Muscle layer of duodenum (tissue), 2 donors: ENCODE results near the gene STT3A.

Experiments
- H3K27ac ChIP-seq: one replicate; pipeline ENCODE4 v1.7.0; 2013; ENCODE audit warnings: mild to moderate bottlenecking, low read length
- H3K27me3 ChIP-seq: one replicate; pipeline ENCODE4 v1.7.0; 2013; ENCODE audit warnings: low read depth, mild to moderate bottlenecking, control low read depth, low read length
- H3K36me3 ChIP-seq, 2 donors: one replicate each; pipeline ENCODE4 v1.7.0; 2013; ENCODE audit warnings: low read length in 2 of 2, control low read depth in 1 of 2, mild to moderate bottlenecking in 1 of 2; ENCODE audit not compliant: insufficient read depth in 2 of 2, control insufficient read depth in 1 of 2
- H3K4me1 ChIP-seq, 2 donors: one replicate each; pipeline ENCODE4 v1.7.0; 2013; ENCODE audit warnings: low read length in 2 of 2, mild to moderate bottlenecking in 2 of 2, control low read depth in 1 of 2, moderate library complexity in 1 of 2; ENCODE audit not compliant: insufficient read depth in 2 of 2, control insufficient read depth in 1 of 2
- H3K4me3 ChIP-seq, 2 donors: one replicate each; pipeline ENCODE4 v1.7.0; 2013; ENCODE audit warnings: low read length in 2 of 2, low read depth in 1 of 2, mild to moderate bottlenecking in 1 of 2
- H3K9me3 ChIP-seq, 2 donors: one replicate each; pipeline ENCODE4 v1.7.0; 2013; ENCODE audit warnings: low read length in 2 of 2, control low read depth in 1 of 2, mild to moderate bottlenecking in 1 of 2; ENCODE audit not compliant: control insufficient read depth in 1 of 2
- donor health status: healthy.

STT3A gene

DNA sequence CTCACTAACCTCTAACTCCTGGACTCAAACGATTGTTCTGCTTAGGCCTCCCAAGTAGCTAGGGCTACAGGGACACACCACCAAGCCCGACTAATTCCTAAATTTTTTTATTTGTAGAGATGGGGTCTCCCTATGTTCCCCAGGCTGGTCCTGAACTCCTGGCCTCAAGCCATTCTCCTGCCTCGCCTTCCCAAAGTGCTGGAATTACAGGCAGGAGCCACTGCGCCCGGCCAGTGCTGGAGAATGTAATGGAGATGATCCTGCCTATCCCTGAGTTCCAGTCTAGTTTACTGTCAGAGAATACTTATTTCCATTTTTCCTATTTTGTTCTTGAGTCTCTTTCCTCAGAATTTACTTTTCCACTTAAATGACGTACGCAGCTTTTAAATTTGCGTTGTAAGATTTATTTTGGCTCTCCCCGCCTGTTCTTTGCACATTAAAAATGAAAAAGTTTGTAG lies 32.1 kb downstream of the STT3A start, which contains the start of gene CHEK1:
TSS of gene CHEK1 (plus strand) at position 408 of the 458 bp plus-strand sequence. CDS start 1,606 bp downstream, outside the sequence.
- H3K9me3 ChIP-seq, result no peaks in the 10 kb centered on the region
- peak within 1 kb of the TSS; percentile 95 for H3K27ac ChIP-seq
- H3K4me1 ChIP-seq, result peaks cover 9 to 16% of the 10 kb centered on the region in 2 donors
- no peaks in the 10 kb centered on the region for H3K27me3 ChIP-seq
- H3K4me3 ChIP-seq, result peak within 1 kb of the TSS; percentile 91 to 96
- H3K36me3 ChIP-seq, result peaks cover 18 to 19% of the 10 kb centered on the region in 2 donors

DNA sequence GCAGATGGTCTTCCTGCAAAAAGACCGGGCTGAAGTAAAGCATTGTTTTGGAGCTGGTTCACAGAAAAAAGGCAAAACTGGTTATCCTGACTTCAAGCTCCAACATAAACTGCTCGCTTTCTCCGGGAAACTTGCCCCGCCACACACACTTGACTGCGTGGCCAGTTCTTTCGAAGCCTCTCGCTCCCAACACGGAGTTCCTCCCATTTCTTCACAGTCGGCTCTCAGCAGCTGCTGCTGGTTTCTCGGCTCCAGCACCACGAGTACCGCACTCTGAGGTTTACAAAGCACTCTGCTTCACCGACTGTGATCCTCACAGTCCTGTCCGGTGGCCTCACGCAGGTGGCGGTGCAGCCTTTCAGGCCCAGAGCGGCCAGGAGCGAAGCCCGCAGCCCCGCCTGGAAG lies 32.6 kb downstream of the STT3A start:
- H3K27me3 ChIP-seq, result no peaks in the 10 kb centered on the region
- H3K36me3 ChIP-seq, result peaks cover 14% of the 10 kb centered on the region in 2 donors
- H3K4me3 ChIP-seq, result peak overlapping the region; percentile 91 to 96
- peaks cover 9 to 16% of the 10 kb centered on the region in 2 donors for H3K4me1 ChIP-seq
- H3K9me3 ChIP-seq, result no peaks in the 10 kb centered on the region
- H3K27ac ChIP-seq, result peak overlapping the region; percentile 95

DNA sequence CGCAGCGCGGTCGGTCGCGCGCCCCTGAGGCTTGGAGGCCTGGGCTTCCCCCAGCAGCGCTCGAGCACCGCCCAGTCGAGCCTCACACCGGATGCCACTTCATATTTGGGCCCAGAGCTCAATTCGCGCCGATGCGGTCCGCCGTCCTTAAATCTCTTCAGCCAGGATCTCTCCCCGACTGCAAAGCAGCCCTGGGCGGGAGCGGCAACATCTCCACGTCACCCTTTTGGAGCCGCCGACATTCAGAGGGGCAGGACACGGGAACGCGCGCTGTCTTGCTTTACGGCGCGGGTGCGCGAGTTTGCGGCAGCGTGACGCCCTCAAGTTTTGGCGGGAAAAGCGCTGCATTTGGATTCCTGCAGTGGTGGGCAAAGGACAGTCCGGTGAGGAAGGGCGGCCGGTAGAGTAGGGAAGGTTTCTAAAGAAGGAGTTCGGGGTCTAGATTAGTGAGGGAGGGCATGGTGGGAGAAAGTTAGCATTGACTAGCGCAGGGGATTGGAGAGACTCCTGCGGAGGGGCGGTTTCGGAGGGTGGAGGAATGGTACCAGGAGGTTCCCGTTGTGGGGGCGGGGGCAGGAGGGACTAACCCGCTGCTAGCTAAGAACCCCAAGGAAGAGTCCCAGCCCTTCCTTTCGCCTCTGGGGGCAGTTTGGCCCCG lies 33.1 kb downstream of the STT3A start:
- Histone ChIP-seq H3K4me3 (peak overlapping the region; percentile 91 to 96), H3K27me3 (no peaks in the 10 kb centered on the region), H3K4me1 (peaks cover 9 to 16% of the 10 kb centered on the region in 2 donors), H3K9me3 (no peaks in the 10 kb centered on the region), H3K36me3 (peaks cover 8 to 10% of the 10 kb centered on the region in 2 donors), H3K27ac (peak overlapping the region; percentile 95)

- peak overlapping the region; percentile 91 to 96 for H3K4me3 ChIP-seq
- peaks cover 9 to 16% of the 10 kb centered on the region in 2 donors for H3K4me1 ChIP-seq
- H3K36me3 ChIP-seq, result peaks cover 2 to 4% of the 10 kb centered on the region in 2 donors
- no peaks in the 10 kb centered on the region for H3K9me3 ChIP-seq
- H3K27ac ChIP-seq, result peak overlapping the region; percentile 95
- H3K27me3 ChIP-seq, result no peaks in the 10 kb centered on the region
These were observed 33.8 kb downstream of the STT3A start for GRCh38 chr11:125626288-125626950.

GRCh38 chr11:125627236-125627910 lies 34.7 kb downstream of the STT3A start:
- Histone ChIP-seq H3K27ac (no peak overlapping the region), H3K36me3 (no peaks in the 10 kb centered on the region), H3K9me3 (no peaks in the 10 kb centered on the region), H3K4me3 (peak overlapping the region in 1 of 2 donors; percentile 91), H3K4me1 (peaks cover 9 to 16% of the 10 kb centered on the region in 2 donors), H3K27me3 (no peaks in the 10 kb centered on the region)

DNA sequence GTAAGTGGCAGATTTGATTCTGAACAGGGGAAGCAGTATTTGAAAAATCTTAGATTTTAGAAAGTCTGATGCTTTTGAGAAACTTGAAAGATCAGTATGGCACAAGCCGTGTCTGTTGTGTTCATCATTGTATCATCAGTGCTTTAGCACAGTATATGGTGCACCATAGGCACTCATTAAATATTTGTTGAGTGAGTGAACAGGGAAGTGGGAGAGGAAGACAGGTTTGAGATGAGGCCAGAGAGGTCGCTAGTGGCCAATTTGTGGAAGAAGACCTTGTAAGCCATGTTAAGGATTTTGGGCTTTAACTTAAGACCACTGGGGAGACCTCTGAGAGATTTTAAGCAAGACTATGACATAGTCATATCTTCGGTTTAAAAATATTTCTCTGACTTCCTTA lies 45.2 kb downstream of the STT3A start:
- no peak overlapping the region for H3K27ac ChIP-seq
- H3K4me3 ChIP-seq, result no peak overlapping the region
- peaks cover 0 to 3% of the 10 kb centered on the region in 2 donors for H3K36me3 ChIP-seq
- H3K27me3 ChIP-seq, result no peaks in the 10 kb centered on the region
- H3K9me3 ChIP-seq, result no peaks in the 10 kb centered on the region
- H3K4me1 ChIP-seq, result no peaks in the 10 kb centered on the region

DNA sequence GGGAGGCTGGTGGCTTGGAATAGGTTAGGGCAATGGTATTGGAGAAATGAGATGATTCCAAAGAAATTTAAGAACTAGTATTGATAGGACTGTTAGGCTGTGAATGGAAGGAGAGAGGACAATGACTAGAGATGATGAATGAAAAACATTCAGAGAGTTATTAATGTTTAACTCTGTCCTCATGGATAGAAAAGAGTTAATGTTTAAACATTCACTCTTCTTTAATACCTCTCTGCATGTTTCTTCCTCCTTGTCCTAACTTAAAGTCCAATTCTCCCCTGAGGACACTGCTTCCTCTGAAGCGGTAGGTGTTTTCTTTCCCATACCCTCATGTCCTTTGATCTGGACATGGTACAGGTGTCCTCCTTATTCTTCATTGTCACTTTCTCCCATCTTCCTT lies 45.7 kb downstream of the STT3A start:
- H3K4me3 ChIP-seq, result no peak overlapping the region
- H3K4me1 ChIP-seq, result no peaks in the 10 kb centered on the region
- no peaks in the 10 kb centered on the region for H3K27me3 ChIP-seq
- no peak overlapping the region for H3K27ac ChIP-seq
- peaks cover 0 to 3% of the 10 kb centered on the region in 2 donors for H3K36me3 ChIP-seq
- no peaks in the 10 kb centered on the region for H3K9me3 ChIP-seq

DNA sequence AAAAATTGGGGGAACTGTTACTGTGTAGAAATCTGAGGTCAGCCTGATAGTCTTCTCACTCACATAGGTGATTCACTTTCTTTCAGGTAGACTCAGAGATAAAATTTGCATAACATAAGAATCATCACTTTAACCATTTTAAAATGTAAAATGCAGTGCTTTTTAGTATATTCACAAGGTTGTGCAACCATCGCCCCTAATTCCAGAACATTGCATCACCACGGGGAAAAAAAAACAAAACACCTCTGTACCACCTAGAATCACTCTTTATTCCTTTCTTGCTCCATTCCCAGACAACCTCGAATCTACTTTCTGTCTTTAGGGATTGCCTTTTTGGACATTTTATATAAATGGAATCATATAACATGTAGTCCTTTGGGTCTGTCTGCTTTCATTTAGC lies 53.2 kb downstream of the STT3A start:
- Histone ChIP-seq H3K27me3 (no peaks in the 10 kb centered on the region), H3K27ac (no peak overlapping the region), H3K4me3 (no peak overlapping the region), H3K36me3 (no peaks in the 10 kb centered on the region), H3K4me1 (no peaks in the 10 kb centered on the region), H3K9me3 (no peaks in the 10 kb centered on the region)

- H3K4me3 ChIP-seq, result no peak overlapping the region
These were observed 57.0 kb downstream of the STT3A start for GRCh38 chr11:125649465-125650166.

DNA sequence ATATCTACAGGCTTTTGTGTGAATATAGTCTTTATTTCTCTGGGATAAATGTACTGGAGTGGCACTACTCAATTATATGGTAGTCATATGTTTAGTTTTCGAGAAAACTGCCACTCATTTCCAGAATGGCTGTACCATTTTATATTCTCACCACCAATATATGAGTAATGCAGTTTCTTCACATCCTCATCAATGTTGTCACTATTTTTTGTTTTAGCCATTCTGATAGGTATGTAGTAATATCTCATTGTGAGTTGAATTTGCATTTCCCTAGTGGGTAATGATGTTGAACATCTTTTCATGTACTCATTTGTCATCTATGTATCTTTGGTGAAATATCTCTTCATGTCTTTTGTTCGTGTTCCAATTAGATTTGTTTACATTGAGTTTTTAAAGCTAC lies 70.0 kb downstream of the STT3A start:
- Histone ChIP-seq H3K27me3 (no peaks in the 10 kb centered on the region), H3K27ac (no peak overlapping the region), H3K4me1 (no peaks in the 10 kb centered on the region), H3K4me3 (no peak overlapping the region), H3K36me3 (peaks cover 0 to 10% of the 10 kb centered on the region in 2 donors), H3K9me3 (peaks cover 3 to 4% of the 10 kb centered on the region in 2 donors)

More at GRCh38 chr11:125649465-125650166, 57.0 kb downstream of the STT3A start:
- Histone ChIP-seq H3K36me3 (peaks cover 0 to 4% of the 10 kb centered on the region in 2 donors), H3K27ac (no peak overlapping the region), H3K9me3 (no peaks in the 10 kb centered on the region), H3K4me1 (no peaks in the 10 kb centered on the region), H3K27me3 (no peaks in the 10 kb centered on the region)

DNA sequence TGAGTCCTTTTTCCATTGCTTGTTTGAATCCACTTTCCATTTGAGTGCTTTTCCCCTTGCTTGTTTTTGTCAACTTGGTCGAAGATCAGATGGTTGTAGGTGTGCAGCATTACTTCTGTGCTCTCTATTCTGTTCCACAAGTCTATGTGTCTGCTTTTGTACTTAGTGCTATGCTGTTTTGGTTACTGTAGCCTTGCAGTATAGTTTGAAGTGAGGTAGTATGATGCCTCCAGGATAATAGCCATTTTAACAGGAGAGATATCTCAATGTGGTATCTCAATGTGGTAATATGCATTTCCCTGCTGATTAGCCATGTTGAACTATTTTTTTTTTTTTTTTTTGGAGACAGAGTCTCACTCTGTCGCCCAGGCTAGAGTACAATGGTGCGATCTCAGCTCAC lies 71.3 kb downstream of the STT3A start:
- H3K36me3 ChIP-seq, result peaks cover 0 to 10% of the 10 kb centered on the region in 2 donors
- H3K9me3 ChIP-seq, result peaks cover 3 to 4% of the 10 kb centered on the region in 2 donors
- no peak overlapping the region for H3K27ac ChIP-seq
- no peak overlapping the region for H3K4me3 ChIP-seq
- H3K27me3 ChIP-seq, result no peaks in the 10 kb centered on the region
- H3K4me1 ChIP-seq, result no peaks in the 10 kb centered on the region
